H1 (cell line): Measurements from ENCODE around the gene CLDN9. TPM values are rescaled to one million over a fixed set of nuclear protein-coding genes. Genes with fewer than 3 reads are reported as not detected.
A peak's percentile ranks its signal among the peaks of the same experiment; 100 is the strongest.

Source experiments
- JUN ChIP-seq: IDR thresholded peaks from 2 replicates; pipeline ENCODE4 v1.6.1; 2011; ENCODE audit warnings: low read depth, mild to moderate bottlenecking, improper control_type of control experiment, low read length
- polyA plus RNA-seq, 7 experiments: library from polyadenylated mRNA; depleted of rRNA in 3 of 7; stranded (reverse) in 5 of 7; unstranded in 2 of 7; fragments of >200 nt in 5 of 7; fragments of 200-250 nt in 2 of 7; gene quantifications; 1 replicate in 5 of 7; 2 replicates in 1 of 7; 4 replicates in 1 of 7; pipeline versions ENCODE4 v1.2.1 to v1.2.3, GENCODE V29; 2011 to 2013; ENCODE audit warnings: missing spikeins in 2 of 7, mixed read lengths in 2 of 7
- total RNA-seq: library from RNA; stranded (reverse); fragmentation: NEBNext Ultra II Directional; extraction: Animal tissue kit (Norgen Biotek cat#: 25700); gene quantifications from 2 replicates; pipeline ENCODE4 v1.2.1, GENCODE V29; 2021
- TF ChIP-seq, protein P1 (sequence below), 3 experiments: IDR thresholded peaks; 1 replicate in 2 of 3; 2 replicates in 1 of 3; pipeline versions ENCODE4 v1.5.1 to v1.6.1; 2011; ENCODE audit warnings: low read length in 3 of 3, mild to moderate bottlenecking in 3 of 3, inconsistent platforms in 2 of 3, low read depth in 1 of 3, moderate library complexity in 1 of 3; ENCODE audit not compliant: insufficient read depth in 1 of 3; ENCODE audit errors: control extremely low read depth in 1 of 3
- TF ChIP-seq, protein P2 (sequence below): IDR thresholded peaks from 2 replicates; pipeline ENCODE4 v1.6.1; 2012; ENCODE audit warnings: inconsistent platforms
- TF ChIP-seq, protein P3 (sequence below): IDR thresholded peaks from 2 replicates; pipeline ENCODE4 v1.6.1; 2012; ENCODE audit warnings: low read length, inconsistent platforms
- TF ChIP-seq, protein P4 (sequence below): IDR thresholded peaks from 2 replicates; pipeline ENCODE4 v1.6.1; 2012; ENCODE audit warnings: inconsistent platforms

The CLDN9 gene
- total and polyA plus RNA-seq, 2 of the 8 experiments (the other 6 are each of a cell fraction or from before 2014, with no cell fraction given), result 0.60 to 0.89 TPM

DNA sequence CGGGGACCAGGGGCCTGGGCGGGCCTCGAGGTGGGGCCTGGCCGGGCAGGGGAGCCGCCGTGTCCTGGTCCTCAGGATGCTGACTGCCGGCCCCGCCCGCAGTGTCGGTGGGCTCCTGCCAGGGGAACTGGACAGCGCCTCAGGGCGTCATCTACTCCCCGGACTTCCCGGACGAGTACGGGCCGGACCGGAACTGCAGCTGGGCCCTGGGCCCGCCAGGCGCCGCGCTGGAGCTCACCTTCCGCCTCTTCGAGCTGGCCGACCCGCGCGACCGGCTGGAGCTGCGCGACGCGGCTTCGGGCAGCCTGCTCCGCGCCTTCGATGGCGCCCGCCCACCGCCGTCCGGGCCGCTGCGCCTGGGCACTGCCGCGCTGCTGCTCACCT lies 45.9 kb upstream of the CLDN9 start (continued):
- TF ChIP-seq, protein P1, sequence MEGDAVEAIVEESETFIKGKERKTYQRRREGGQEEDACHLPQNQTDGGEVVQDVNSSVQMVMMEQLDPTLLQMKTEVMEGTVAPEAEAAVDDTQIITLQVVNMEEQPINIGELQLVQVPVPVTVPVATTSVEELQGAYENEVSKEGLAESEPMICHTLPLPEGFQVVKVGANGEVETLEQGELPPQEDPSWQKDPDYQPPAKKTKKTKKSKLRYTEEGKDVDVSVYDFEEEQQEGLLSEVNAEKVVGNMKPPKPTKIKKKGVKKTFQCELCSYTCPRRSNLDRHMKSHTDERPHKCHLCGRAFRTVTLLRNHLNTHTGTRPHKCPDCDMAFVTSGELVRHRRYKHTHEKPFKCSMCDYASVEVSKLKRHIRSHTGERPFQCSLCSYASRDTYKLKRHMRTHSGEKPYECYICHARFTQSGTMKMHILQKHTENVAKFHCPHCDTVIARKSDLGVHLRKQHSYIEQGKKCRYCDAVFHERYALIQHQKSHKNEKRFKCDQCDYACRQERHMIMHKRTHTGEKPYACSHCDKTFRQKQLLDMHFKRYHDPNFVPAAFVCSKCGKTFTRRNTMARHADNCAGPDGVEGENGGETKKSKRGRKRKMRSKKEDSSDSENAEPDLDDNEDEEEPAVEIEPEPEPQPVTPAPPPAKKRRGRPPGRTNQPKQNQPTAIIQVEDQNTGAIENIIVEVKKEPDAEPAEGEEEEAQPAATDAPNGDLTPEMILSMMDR (IDR thresholded peaks at IDR 0.05; ENCODE audit: control extremely low read depth in 1 of 3, insufficient read depth in 1 of 3, low read depth in 1 of 3, low read length in 3 of 3), result peak in 1 of 3 experiments; percentile 18; a peak in 1 of 4 replicates
- TF ChIP-seq, protein P2, sequence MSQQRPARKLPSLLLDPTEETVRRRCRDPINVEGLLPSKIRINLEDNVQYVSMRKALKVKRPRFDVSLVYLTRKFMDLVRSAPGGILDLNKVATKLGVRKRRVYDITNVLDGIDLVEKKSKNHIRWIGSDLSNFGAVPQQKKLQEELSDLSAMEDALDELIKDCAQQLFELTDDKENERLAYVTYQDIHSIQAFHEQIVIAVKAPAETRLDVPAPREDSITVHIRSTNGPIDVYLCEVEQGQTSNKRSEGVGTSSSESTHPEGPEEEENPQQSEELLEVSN, result peak; percentile 18; the same call in 1 of the 2 replicates
- TF ChIP-seq, protein P3, sequence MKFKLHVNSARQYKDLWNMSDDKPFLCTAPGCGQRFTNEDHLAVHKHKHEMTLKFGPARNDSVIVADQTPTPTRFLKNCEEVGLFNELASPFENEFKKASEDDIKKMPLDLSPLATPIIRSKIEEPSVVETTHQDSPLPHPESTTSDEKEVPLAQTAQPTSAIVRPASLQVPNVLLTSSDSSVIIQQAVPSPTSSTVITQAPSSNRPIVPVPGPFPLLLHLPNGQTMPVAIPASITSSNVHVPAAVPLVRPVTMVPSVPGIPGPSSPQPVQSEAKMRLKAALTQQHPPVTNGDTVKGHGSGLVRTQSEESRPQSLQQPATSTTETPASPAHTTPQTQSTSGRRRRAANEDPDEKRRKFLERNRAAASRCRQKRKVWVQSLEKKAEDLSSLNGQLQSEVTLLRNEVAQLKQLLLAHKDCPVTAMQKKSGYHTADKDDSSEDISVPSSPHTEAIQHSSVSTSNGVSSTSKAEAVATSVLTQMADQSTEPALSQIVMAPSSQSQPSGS, result no peak
- TF ChIP-seq JUN, result no peak
- TF ChIP-seq, protein P4, sequence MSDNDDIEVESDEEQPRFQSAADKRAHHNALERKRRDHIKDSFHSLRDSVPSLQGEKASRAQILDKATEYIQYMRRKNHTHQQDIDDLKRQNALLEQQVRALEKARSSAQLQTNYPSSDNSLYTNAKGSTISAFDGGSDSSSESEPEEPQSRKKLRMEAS, result no peak; the same call in 1 of the 2 replicates
